ENCODE measurements around the gene FZR1. TPM values are rescaled to one million over a fixed set of nuclear protein-coding genes. Genes with fewer than 3 reads are reported as not detected.

FZR1 gene
- total and polyA plus RNA-seq, 8 donors = 15.1 to 34.2 (median 20.4) TPM

- DNase-seq = peak in 2 of 6 donors; percentile 33 to 65
- intact Hi-C loops (cut with DNase I) = no loop called here
Observed at GRCh38 chr19:3524904-3525451, 18.9 kb downstream of the FZR1 start.

DNA sequence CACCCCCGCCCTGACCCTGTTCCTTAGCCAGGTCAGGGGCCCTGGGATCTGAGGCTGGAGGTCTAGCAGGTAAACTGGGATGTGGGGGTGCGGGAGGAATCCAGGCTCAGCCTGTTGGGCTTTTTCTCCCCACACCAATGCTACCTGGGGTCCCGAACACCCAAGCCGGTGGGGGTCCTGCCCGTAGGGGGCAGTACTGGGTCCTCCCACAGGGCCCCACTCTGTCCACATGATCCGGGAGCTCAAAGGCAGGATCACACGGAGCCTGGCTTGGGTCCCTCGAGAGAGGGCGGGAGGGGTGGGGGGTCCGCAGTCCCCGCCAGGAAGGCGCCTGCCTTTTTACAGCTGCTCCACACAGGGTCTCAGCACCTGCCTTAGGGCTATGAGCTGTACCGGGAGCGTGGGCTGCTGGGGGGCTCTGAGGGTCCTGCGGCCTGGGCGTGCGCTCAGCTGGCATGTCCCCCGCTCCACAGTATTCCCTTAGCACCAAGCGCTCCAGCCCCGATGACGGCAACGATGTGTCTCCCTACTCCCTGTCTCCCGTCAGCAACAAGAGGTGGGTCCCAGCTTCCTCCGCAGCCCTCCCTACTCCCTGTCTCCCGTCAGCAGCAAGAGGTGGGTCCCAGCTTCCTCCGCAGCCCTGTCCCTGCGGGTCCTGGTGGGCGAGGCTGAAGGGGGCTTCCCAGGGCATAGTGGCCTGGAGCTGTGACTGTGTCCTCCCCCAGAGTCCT, 20.6 kb downstream of the FZR1 start:
- H3K36me3 ChIP-seq = peaks cover 3 to 36% (median 15%) of the 10 kb centered on the region in 3 donors
- no peaks in the 10 kb centered on the region for H3K4me1 ChIP-seq
- no peak for TF ChIP-seq CTCF (IDR thresholded peaks at IDR 0.05)
- FAIRE-seq (no peak), ATAC-seq (no peak), DNase-seq (peak in 2 of 6 donors; percentile 38 to 72)
- no peaks in the 10 kb centered on the region for H3K27me3 ChIP-seq
- no peak overlapping the region for H3K27ac ChIP-seq
- H3K4me3 ChIP-seq = no peak overlapping the region
- intact Hi-C loops (cut with DNase I) = no loop called here
- WGBS, 2 donors = 90 to 93% methylated on average over 27 to 28 of the region's 28 CpGs
- H3K9me3 ChIP-seq = no peaks in the 10 kb centered on the region

More at GRCh38 chr19:3524904-3525451, 18.9 kb downstream of the FZR1 start:
- no peaks in the 10 kb centered on the region for H3K27me3 ChIP-seq
- no peak overlapping the region for H3K27ac ChIP-seq
- no peak overlapping the region for H3K4me3 ChIP-seq
- FAIRE-seq (no peak), ATAC-seq (no peak)
- H3K36me3 ChIP-seq = peaks cover 3 to 24% (median 9%) of the 10 kb centered on the region in 3 donors
- TF ChIP-seq CTCF (IDR thresholded peaks at IDR 0.05) = no peak
- no peaks in the 10 kb centered on the region for H3K9me3 ChIP-seq
- no peaks in the 10 kb centered on the region for H3K4me1 ChIP-seq
- WGBS, 2 donors = 94 to 95% methylated on average over 20 of the region's 20 CpGs

DNA sequence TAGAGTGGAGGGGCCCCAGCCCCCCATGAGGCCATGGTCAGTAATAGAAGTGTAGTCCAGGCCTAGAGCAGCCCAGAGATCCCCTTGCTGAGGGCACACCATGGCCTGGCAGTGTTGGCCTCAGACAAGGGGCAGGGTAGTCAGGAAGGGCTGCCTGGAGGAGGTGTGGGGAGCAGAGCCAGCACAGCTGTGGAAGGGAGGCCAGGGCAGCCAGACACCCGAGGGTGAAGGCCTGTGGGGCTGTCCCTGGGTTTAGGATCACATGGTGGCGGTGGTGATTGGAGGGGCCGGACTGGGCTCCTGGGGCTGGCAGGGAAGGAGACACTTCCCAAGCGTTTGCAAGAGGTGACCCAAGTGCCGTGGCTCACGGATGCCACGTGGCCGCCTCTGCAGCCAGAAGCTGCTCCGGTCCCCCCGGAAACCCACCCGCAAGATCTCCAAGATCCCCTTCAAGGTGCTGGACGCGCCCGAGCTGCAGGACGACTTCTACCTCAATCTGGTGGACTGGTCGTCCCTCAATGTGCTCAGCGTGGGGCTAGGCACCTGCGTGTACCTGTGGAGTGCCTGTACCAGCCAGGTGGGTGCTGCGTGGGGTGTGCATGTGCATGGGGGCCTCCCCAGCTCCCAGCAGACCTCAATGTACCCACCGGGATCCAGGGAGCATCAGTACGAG, 21.3 kb downstream of the FZR1 start:
- 95 to 96% methylated on average over 19 to 21 of the region's 21 CpGs for WGBS, 2 donors
- peaks cover 3 to 43% (median 21%) of the 10 kb centered on the region in 3 donors for H3K36me3 ChIP-seq

GRCh38 chr19:3528080-3528479, 22.0 kb downstream of the FZR1 start:
- intact Hi-C loops (cut with DNase I) = no loop called here
- TF ChIP-seq CTCF (IDR thresholded peaks at IDR 0.05) = no peak
- no peaks in the 10 kb centered on the region for H3K9me3 ChIP-seq
- no peak for ATAC-seq
- WGBS, 2 donors = 95 to 97% methylated on average over 14 of the region's 14 CpGs
- no peaks in the 10 kb centered on the region for H3K4me1 ChIP-seq
- FAIRE-seq = no peak
- DNase-seq = peak in 1 of 6 donors; percentile 70
- no peaks in the 10 kb centered on the region for H3K27me3 ChIP-seq
- H3K27ac ChIP-seq = no peak overlapping the region
- no peak overlapping the region for H3K4me3 ChIP-seq
- H3K36me3 ChIP-seq = peaks cover 3 to 49% (median 21%) of the 10 kb centered on the region in 3 donors

More for the DNA sequence above, 21.3 kb downstream of the FZR1 start:
- no peak overlapping the region for H3K4me3 ChIP-seq
- FAIRE-seq = no peak
- no peaks in the 10 kb centered on the region for H3K27me3 ChIP-seq
- no peak for ATAC-seq
- no peaks in the 10 kb centered on the region for H3K4me1 ChIP-seq
- H3K9me3 ChIP-seq = no peaks in the 10 kb centered on the region
- TF ChIP-seq CTCF (IDR thresholded peaks at IDR 0.05) = no peak
- DNase-seq = peak in 1 of 6 donors; percentile 55
- intact Hi-C loops (cut with DNase I) = no loop called here
- H3K27ac ChIP-seq = no peak overlapping the region

All from pancreas (tissue), 10 donors.